ENCODE results near the gene SMC3. TPM values are rescaled to one million over a fixed set of nuclear protein-coding genes. Genes with fewer than 3 reads are reported as not detected.

SMC3 gene
- total RNA-seq, 1 donor from 2014 or later: 87.8 TPM

GRCh38 chr10:110535958-110536891, 31.3 kb upstream of the SMC3 start:
- Mint-ChIP-seq H3K4me3 (no peak overlapping the region), H3K4me1 (peaks cover 4% of the 10 kb centered on the region), H3K27me3 (ENCODE audit: low read depth) (no peaks in the 10 kb centered on the region), H3K9me3 (no peaks in the 10 kb centered on the region), H3K36me3 (ENCODE audit: low read depth) (no peaks in the 10 kb centered on the region), H3K27ac (ENCODE audit: unreplicated experiment) (no peak overlapping the region)
- DNase-seq (ENCODE audit: low read depth, low spot score): no peak
- TF ChIP-seq, protein P1, sequence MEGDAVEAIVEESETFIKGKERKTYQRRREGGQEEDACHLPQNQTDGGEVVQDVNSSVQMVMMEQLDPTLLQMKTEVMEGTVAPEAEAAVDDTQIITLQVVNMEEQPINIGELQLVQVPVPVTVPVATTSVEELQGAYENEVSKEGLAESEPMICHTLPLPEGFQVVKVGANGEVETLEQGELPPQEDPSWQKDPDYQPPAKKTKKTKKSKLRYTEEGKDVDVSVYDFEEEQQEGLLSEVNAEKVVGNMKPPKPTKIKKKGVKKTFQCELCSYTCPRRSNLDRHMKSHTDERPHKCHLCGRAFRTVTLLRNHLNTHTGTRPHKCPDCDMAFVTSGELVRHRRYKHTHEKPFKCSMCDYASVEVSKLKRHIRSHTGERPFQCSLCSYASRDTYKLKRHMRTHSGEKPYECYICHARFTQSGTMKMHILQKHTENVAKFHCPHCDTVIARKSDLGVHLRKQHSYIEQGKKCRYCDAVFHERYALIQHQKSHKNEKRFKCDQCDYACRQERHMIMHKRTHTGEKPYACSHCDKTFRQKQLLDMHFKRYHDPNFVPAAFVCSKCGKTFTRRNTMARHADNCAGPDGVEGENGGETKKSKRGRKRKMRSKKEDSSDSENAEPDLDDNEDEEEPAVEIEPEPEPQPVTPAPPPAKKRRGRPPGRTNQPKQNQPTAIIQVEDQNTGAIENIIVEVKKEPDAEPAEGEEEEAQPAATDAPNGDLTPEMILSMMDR (conservative IDR thresholded peaks at IDR 0.05): no peak

DNA sequence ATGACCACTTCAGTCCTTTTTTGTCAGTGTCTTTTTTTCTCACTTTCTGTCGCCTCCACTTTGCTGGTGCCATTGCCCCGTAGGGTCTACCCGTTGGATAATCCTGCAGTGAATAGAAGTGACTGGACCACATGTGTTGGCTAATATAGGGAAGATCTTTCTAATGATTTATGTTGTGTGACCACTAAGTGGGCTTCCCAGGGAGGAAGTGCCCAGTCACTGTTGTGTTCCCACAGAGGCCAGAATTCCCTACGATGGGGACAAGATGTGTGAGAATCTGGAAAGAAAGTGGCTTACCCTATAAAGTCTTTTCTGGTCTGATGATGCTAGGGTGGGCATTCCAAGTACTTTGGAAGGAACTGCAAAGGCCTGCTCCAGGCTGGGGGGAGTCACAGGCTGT, 28.4 kb upstream of the SMC3 start:
- Mint-ChIP-seq H3K4me3 (no peak overlapping the region), H3K27ac (ENCODE audit: unreplicated experiment) (no peak overlapping the region), H3K27me3 (ENCODE audit: low read depth) (no peaks in the 10 kb centered on the region), H3K4me1 (no peaks in the 10 kb centered on the region), H3K36me3 (ENCODE audit: low read depth) (no peaks in the 10 kb centered on the region), H3K9me3 (no peaks in the 10 kb centered on the region)
- TF ChIP-seq, protein P1 (conservative IDR thresholded peaks at IDR 0.05): no peak
- DNase-seq (ENCODE audit: low read depth, low spot score): no peak

DNA sequence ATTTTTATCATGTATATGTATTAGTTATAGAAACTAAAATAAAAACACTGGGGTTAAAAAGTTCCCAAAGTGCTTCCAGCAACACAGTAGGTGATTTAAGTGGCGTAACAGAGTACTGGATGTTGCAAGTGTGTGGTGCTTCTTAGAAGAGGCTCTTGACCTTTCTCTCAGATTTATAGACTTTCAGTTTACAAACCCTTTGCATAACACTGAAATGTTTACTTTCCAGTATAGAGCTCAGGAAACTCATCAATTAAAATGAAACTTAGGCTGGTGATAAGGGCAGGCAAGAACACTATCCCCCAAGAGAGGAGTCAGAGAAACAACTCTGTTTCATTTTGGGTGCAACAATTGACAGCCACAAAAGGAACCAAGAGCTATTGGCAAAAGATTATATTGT, 27.5 kb upstream of the SMC3 start:
- Mint-ChIP-seq H3K27ac (ENCODE audit: unreplicated experiment) (no peak overlapping the region), H3K27me3 (ENCODE audit: low read depth) (no peaks in the 10 kb centered on the region), H3K36me3 (ENCODE audit: low read depth) (no peaks in the 10 kb centered on the region), H3K9me3 (no peaks in the 10 kb centered on the region), H3K4me3 (no peak overlapping the region), H3K4me1 (no peaks in the 10 kb centered on the region)
- DNase-seq (ENCODE audit: low read depth, low spot score): no peak
- TF ChIP-seq, protein P1 (conservative IDR thresholded peaks at IDR 0.05): no peak

DNA sequence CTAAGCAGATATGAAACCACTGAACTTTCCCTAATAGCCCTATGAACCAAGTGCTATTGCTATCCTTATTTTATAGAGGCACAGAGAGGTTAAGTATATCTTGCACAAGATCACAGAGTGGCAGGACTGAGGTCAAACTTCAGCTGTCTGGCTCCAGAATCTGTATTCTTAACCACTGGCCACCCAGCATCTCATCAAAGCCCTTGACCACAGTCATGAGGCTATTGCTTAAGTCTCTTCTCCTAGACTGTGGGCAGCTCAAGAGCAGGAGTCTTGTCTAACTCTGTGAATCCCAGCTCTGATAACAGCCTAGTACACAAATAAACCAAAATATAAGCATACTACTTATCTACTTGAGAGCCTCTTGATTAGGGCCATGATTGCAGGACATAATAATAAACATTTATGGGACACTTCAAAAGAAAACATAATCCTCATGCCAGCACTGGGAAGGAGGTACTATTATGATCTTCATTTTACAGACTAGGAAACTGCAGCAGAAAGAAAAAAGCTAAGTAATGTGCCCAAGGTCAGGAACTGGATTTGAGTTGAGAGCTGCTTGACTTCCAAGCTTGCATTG, 22.4 kb upstream of the SMC3 start:
- Mint-ChIP-seq H3K27ac (ENCODE audit: unreplicated experiment) (no peak overlapping the region), H3K4me3 (no peak overlapping the region), H3K4me1 (peaks cover 11% of the 10 kb centered on the region), H3K36me3 (ENCODE audit: low read depth) (no peaks in the 10 kb centered on the region), H3K9me3 (no peaks in the 10 kb centered on the region), H3K27me3 (ENCODE audit: low read depth) (peaks cover 17% of the 10 kb centered on the region)
- TF ChIP-seq, protein P1 (conservative IDR thresholded peaks at IDR 0.05): no peak
- no peak for DNase-seq (ENCODE audit: low read depth, low spot score)

DNA sequence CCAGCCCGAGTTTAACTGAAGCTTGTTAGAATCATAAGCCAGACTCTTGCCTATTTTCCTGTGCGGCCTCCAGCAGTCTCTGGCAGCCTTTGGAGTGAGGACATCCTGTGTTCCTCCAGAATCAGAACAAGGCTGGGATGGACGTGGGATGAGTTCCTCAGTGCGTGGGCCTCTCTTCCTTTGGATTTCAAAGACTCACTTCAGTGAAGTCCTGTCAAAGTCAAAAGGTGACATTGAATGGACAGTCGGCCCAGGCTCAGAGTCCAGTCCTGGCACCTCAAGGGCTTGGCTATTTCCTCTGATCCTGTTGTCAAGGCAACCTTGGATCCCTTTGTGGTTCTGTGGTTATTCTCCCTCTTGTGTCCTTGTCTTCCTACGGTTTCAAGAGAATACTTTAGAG, 21.4 kb upstream of the SMC3 start:
- no peak for DNase-seq (ENCODE audit: low read depth, low spot score)
- H3K36me3 Mint-ChIP-seq (ENCODE audit: low read depth): no peaks in the 10 kb centered on the region
- H3K4me3 Mint-ChIP-seq: no peak overlapping the region
- H3K27ac Mint-ChIP-seq (ENCODE audit: unreplicated experiment): no peak overlapping the region
- no peaks in the 10 kb centered on the region for H3K9me3 Mint-ChIP-seq
- TF ChIP-seq, protein P1 (conservative IDR thresholded peaks at IDR 0.05): no peak
- peaks cover 24% of the 10 kb centered on the region for H3K27me3 Mint-ChIP-seq (ENCODE audit: low read depth)
- H3K4me1 Mint-ChIP-seq: peaks cover 11% of the 10 kb centered on the region
